Lung (tissue), 12 donors: ENCODE measurements around the gene OCEL1. TPM values are rescaled to one million over a fixed set of nuclear protein-coding genes. Genes with fewer than 3 reads are reported as not detected.
A peak's percentile ranks its signal among the peaks of the same experiment; 100 is the strongest.

Experiments used
- ATAC-seq: fragments of 200-7000 bp; cut with Tn5 transposase; one replicate; pipeline ENCODE4 v1.9.1; 2020; ENCODE audit warnings: moderate number of reproducible peaks; ENCODE audit not compliant: insufficient read depth, low FRiP score
- DNase-seq, 3 donors: peaks; one replicate each; pipeline ENCODE4 v3.0.0-alpha.2; 2013 to 2017
- H3K27ac ChIP-seq, 2 donors: one replicate each; pipeline ENCODE4 v1.5.1; 2013; ENCODE audit warnings: mild to moderate bottlenecking in 2 of 2, moderate library complexity in 2 of 2, control low read depth in 1 of 2, inconsistent platforms in 1 of 2, low read depth in 1 of 2, low read length in 1 of 2
- H3K27me3 ChIP-seq, 3 donors: one replicate each; pipeline ENCODE4 v1.5.1; 2013; ENCODE audit warnings: low read length in 2 of 3; ENCODE audit not compliant: control insufficient read depth in 3 of 3, insufficient read depth in 3 of 3
- H3K36me3 ChIP-seq, 4 donors: one replicate each; pipeline ENCODE4 v1.5.1; 2013; ENCODE audit warnings: low read length in 4 of 4, mild to moderate bottlenecking in 1 of 4, moderate library complexity in 1 of 4; ENCODE audit not compliant: control insufficient read depth in 4 of 4, insufficient read depth in 4 of 4
- H3K4me1 ChIP-seq, 5 donors: one replicate each; pipeline ENCODE4 v1.5.1; 2013; ENCODE audit warnings: low read length in 5 of 5, mild to moderate bottlenecking in 2 of 5, moderate library complexity in 1 of 5; ENCODE audit not compliant: control insufficient read depth in 5 of 5, insufficient read depth in 5 of 5
- H3K4me3 ChIP-seq: one replicate; pipeline ENCODE4 v1.5.1; 2013; ENCODE audit warnings: mild to moderate bottlenecking, control low read depth, moderate library complexity
- H3K9ac ChIP-seq, 2 donors: one replicate each; pipeline ENCODE4 v1.5.1; 2013; ENCODE audit warnings: low read length in 2 of 2, control low read depth in 1 of 2; ENCODE audit not compliant: insufficient read depth in 1 of 2
- H3K9me3 ChIP-seq, 4 donors: one replicate each; pipeline ENCODE4 v1.5.1; 2013; ENCODE audit warnings: low read length in 3 of 4, mild to moderate bottlenecking in 1 of 4, moderate library complexity in 1 of 4; ENCODE audit not compliant: control insufficient read depth in 4 of 4, insufficient read depth in 3 of 4
- WGBS, 2 donors: extraction: QIAGEN DNeasy Blood & Tissue Kit; methylation state at CpG; one replicate each; pipeline ENCODE4 v1.1.7; 2013; 5-methylcytosine and 5-hydroxymethylcytosine counted together
- polyA plus RNA-seq, 2 donors: library from polyadenylated mRNA; stranded (reverse); fragments of 200-250 nt; gene quantifications; one replicate each; pipeline ENCODE4 v1.2.1, GENCODE V29; 2013
- total RNA-seq, 2 donors: library from RNA; depleted of rRNA in 1 of 2; stranded (reverse); fragments of >200 nt in 1 of 2; gene quantifications; one replicate each; pipeline ENCODE4 v1.2.1, GENCODE V29; 2014 to 2021
- TF ChIP-seq, protein P1 (sequence below): IDR thresholded peaks from 2 replicates; pipeline ENCODE4 v1.5.1; 2012; ENCODE audit warnings: mild to moderate bottlenecking; ENCODE audit errors: control extremely low read depth, extremely low read depth
- donor health status: control.
- donor health status: control.
- donor health status: Bipolar disorder and iron deficiency.
- donor health status: healthy.
- donor health status: DM: yes; HTN: yes; CAD: no.

The OCEL1 gene
- total and polyA plus RNA-seq, 4 donors, result 9.1 to 39.5 (median 25.3) TPM

DNA sequence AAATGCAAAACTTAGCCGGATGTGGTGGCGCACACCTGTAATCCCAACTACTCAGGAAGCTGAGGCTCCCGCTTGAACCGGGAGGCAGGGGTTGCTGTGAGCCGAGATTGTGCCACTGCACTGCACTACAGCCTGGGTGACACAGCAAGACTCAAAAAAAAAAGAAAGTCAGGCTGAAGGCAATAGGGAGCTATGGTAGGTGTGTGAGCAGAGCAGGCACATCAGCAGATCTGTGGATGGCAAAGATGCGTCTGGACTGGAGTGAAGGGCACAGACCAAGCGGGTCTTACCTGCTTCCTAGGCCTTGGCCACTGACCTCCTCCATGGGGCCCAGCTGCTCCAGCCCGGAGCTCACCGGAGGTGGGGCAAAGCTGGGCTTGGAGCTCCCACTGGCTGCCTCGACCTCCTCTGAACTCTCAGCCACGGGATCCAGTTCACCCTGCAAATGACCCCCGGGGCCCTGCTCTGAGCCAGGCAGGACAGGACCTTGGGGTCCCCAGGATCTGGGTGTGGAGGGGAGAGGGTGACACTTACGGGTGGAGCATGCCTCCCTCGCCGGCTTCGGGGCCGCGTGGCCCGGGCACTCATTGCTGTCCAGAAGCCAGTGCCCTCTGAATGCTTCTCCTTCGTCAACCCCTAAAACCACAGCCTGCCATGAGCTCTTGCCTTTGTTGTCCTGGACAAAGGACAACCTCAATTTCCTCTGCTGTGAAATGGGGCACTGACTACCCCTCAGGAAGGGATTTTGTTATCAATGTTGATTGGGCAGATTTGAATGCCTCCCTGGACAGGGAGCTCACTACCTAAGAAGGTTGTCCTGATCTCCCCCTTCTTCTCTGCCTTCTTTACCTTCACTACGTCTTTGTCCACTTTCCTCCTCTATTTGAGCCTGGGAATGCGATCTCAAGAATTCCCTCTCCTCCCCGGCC is 38.0 kb downstream of the OCEL1 start:
- ATAC-seq, result no peak
- peak overlapping the region; percentile 39 for H3K4me3 ChIP-seq
- WGBS, 2 donors, result 67 to 77% methylated on average over 20 to 23 of the region's 23 CpGs

GRCh38 chr19:17264641-17264979 is 38.6 kb downstream of the OCEL1 start, which contains the start of gene USHBP1:
TSS of gene USHBP1 (minus strand) at chr19:17264745. CDS start at chr19:17264299, 446 bp downstream.
- Histone ChIP-seq H3K27ac (peak within 1 kb of the TSS; percentile 51 to 81), H3K4me1 (peaks cover 0 to 6% (median 0%) of the 10 kb centered on the region in 5 donors), H3K4me3 (peak within 1 kb of the TSS; percentile 39), H3K36me3 (peaks cover 0 to 7% (median 1%) of the 10 kb centered on the region in 4 donors), H3K9ac (no peak within 1 kb of the TSS), H3K27me3 (no peaks in the 10 kb centered on the region), H3K9me3 (no peaks in the 10 kb centered on the region)
- DNase-seq, result peak in 2 of 3 donors; percentile 33 to 59
- TF ChIP-seq, protein P1, sequence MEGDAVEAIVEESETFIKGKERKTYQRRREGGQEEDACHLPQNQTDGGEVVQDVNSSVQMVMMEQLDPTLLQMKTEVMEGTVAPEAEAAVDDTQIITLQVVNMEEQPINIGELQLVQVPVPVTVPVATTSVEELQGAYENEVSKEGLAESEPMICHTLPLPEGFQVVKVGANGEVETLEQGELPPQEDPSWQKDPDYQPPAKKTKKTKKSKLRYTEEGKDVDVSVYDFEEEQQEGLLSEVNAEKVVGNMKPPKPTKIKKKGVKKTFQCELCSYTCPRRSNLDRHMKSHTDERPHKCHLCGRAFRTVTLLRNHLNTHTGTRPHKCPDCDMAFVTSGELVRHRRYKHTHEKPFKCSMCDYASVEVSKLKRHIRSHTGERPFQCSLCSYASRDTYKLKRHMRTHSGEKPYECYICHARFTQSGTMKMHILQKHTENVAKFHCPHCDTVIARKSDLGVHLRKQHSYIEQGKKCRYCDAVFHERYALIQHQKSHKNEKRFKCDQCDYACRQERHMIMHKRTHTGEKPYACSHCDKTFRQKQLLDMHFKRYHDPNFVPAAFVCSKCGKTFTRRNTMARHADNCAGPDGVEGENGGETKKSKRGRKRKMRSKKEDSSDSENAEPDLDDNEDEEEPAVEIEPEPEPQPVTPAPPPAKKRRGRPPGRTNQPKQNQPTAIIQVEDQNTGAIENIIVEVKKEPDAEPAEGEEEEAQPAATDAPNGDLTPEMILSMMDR, result no peak
- 28 to 33% methylated on average over 5 of the region's 5 CpGs for WGBS, 2 donors
- no peak for ATAC-seq

More for the DNA sequence above, 38.0 kb downstream of the OCEL1 start:
- Histone ChIP-seq H3K36me3 (peaks cover 0 to 10% (median 1%) of the 10 kb centered on the region in 4 donors), H3K9ac (no peak overlapping the region), H3K9me3 (peaks cover 0 to 3% (median 0%) of the 10 kb centered on the region in 4 donors), H3K27me3 (no peaks in the 10 kb centered on the region), H3K27ac (peak overlapping the region; percentile 51 to 81), H3K4me1 (peaks cover 0 to 6% (median 0%) of the 10 kb centered on the region in 5 donors)
- no peak for DNase-seq
- TF ChIP-seq, protein P1, result no peak

GRCh38 chr19:17266026-17266425 is 40.0 kb downstream of the OCEL1 start:
- DNase-seq (no peak), ATAC-seq (no peak)
- 94 to 95% methylated on average over 7 of the region's 7 CpGs for WGBS, 2 donors
- Histone ChIP-seq H3K9ac (no peak overlapping the region), H3K4me3 (no peak overlapping the region), H3K27ac (no peak overlapping the region), H3K27me3 (no peaks in the 10 kb centered on the region), H3K9me3 (no peaks in the 10 kb centered on the region), H3K36me3 (peaks cover 3 to 10% (median 3%) of the 10 kb centered on the region in 4 donors), H3K4me1 (peaks cover 0 to 6% (median 0%) of the 10 kb centered on the region in 5 donors)
- TF ChIP-seq, protein P1, result no peak
